ENCODE measurements around the gene NUB1.

The NUB1 gene

GRCh38 chr7:151315038-151315655 lies 26.5 kb upstream of the NUB1 start:
- peak; percentile 83 for TF ChIP-seq CTCF (IDR thresholded peaks at IDR 0.05)

GRCh38 chr7:151316896-151317295 lies 24.7 kb upstream of the NUB1 start:
- TF ChIP-seq CTCF (IDR thresholded peaks at IDR 0.05): no peak

- TF ChIP-seq CTCF (IDR thresholded peaks at IDR 0.05): no peak
Measured at GRCh38 chr7:151317936-151318335, 23.7 kb upstream of the NUB1 start.

GRCh38 chr7:151319189-151319588 lies 22.4 kb upstream of the NUB1 start:
- no peak for TF ChIP-seq CTCF (IDR thresholded peaks at IDR 0.05)

- no peak for TF ChIP-seq CTCF (IDR thresholded peaks at IDR 0.05)
Measured at GRCh38 chr7:151320263-151320845, 21.3 kb upstream of the NUB1 start.

- TF ChIP-seq CTCF (IDR thresholded peaks at IDR 0.05): no peak
Measured at GRCh38 chr7:151321341-151321740, 20.3 kb upstream of the NUB1 start.

- no peak for TF ChIP-seq CTCF (IDR thresholded peaks at IDR 0.05)
Measured at GRCh38 chr7:151322906-151323305, 18.7 kb upstream of the NUB1 start.

GRCh38 chr7:151327022-151327421 lies 14.6 kb upstream of the NUB1 start:
- TF ChIP-seq CTCF (IDR thresholded peaks at IDR 0.05): no peak
